ENCODE measurements around the gene SH3RF3.

GRCh38 chr2:109218792-109219126 is 89.8 kb downstream of the SH3RF3 start:
- TF ChIP-seq POLR2AphosphoS5 (IDR thresholded peaks at IDR 0.05; ENCODE audit: low read depth, low read length), result no peak
- no peak for TF ChIP-seq CTCF (IDR thresholded peaks at IDR 0.05)
- TF ChIP-seq REST (IDR thresholded peaks at IDR 0.05; ENCODE audit: insufficient read depth in 1 of 2, low read depth in 2 of 2, low read length in 1 of 2), result no peak
- TF ChIP-seq TCF7L2 (IDR thresholded peaks at IDR 0.05; ENCODE audit: low read depth, low read length), result no peak
- no peak for TF ChIP-seq SIN3A (IDR thresholded peaks at IDR 0.05; ENCODE audit: borderline replicate concordance, insufficient read depth, low read depth, low read length)

Data from Panc1 (cell line).